Vagina (tissue), 2 donors: ENCODE data around the gene DTD1.

Experiments
- POLR2AphosphoS5 ChIP-seq, 2 donors: sonication (generic); formaldehyde crosslinking; IDR thresholded peaks; one replicate each; pipeline ENCODE4 v1.9.0; 2017; ENCODE audit warnings: antibody characterized with exemption in 2 of 2, mild to moderate bottlenecking in 2 of 2, low read depth in 1 of 2; ENCODE audit not compliant: insufficient read depth in 1 of 2
- TF ChIP-seq, protein P1 (sequence below), 3 experiments: fragments of 450-650 bp in 2 of 3; fragments of 200-600 bp in 1 of 3; sonication (generic) in 1 of 3; IDR thresholded peaks; one replicate each; pipeline ENCODE4 v1.5.1; 2017 to 2019; ENCODE audit warnings: antibody characterized with exemption in 3 of 3, mild to moderate bottlenecking in 2 of 3, moderate library complexity in 2 of 3

GRCh38 chr20:18585134-18585533 lies 2.7 kb upstream of the DTD1 start:
- TF ChIP-seq, protein P1, sequence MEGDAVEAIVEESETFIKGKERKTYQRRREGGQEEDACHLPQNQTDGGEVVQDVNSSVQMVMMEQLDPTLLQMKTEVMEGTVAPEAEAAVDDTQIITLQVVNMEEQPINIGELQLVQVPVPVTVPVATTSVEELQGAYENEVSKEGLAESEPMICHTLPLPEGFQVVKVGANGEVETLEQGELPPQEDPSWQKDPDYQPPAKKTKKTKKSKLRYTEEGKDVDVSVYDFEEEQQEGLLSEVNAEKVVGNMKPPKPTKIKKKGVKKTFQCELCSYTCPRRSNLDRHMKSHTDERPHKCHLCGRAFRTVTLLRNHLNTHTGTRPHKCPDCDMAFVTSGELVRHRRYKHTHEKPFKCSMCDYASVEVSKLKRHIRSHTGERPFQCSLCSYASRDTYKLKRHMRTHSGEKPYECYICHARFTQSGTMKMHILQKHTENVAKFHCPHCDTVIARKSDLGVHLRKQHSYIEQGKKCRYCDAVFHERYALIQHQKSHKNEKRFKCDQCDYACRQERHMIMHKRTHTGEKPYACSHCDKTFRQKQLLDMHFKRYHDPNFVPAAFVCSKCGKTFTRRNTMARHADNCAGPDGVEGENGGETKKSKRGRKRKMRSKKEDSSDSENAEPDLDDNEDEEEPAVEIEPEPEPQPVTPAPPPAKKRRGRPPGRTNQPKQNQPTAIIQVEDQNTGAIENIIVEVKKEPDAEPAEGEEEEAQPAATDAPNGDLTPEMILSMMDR (IDR thresholded peaks at IDR 0.05), result no peak
- no peak for TF ChIP-seq POLR2AphosphoS5 (IDR thresholded peaks at IDR 0.05; ENCODE audit: insufficient read depth in 1 of 2, low read depth in 1 of 2)
